Mammary epithelial cell (primary cell): ENCODE data around the gene NCOA5.

Source experiments
- EZH2 ChIP-seq: IDR thresholded peaks from 2 replicates; pipeline ENCODE4 v1.6.1; 2012; ENCODE audit warnings: low read length, inconsistent platforms, borderline replicate concordance
- TF ChIP-seq, protein P1 (sequence below), 2 donors: IDR thresholded peaks in 1 of 2; conservative IDR thresholded peaks in 1 of 2; 2 replicates each; pipeline ENCODE4 v1.5.1; 2011 to 2012; ENCODE audit warnings: inconsistent platforms in 2 of 2, low read length in 2 of 2, mild to moderate bottlenecking in 2 of 2, control low read depth in 1 of 2, low read depth in 1 of 2; ENCODE audit not compliant: insufficient read depth in 1 of 2; ENCODE audit errors: extremely low read depth in 1 of 2

DNA sequence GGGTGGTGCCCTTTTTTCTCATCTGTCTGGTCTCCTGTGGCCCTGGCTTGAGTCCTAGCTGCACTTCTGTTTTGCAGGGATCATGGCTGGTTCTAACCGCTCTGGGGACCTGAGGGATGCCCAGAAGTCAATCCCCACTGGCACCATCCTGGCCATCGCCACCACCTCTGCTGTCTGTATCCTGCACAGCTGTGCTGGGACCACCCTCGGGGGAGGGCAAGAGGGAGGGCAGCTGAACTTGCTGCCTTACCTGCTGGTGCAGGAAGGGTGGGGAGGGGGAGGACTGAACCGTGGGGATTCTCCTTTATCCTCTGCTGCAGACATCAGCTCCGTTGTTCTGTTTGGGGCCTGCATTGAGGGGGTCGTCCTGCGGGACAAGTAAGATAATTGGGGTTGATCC lies 46.2 kb downstream of the NCOA5 start:
- TF ChIP-seq, protein P1, sequence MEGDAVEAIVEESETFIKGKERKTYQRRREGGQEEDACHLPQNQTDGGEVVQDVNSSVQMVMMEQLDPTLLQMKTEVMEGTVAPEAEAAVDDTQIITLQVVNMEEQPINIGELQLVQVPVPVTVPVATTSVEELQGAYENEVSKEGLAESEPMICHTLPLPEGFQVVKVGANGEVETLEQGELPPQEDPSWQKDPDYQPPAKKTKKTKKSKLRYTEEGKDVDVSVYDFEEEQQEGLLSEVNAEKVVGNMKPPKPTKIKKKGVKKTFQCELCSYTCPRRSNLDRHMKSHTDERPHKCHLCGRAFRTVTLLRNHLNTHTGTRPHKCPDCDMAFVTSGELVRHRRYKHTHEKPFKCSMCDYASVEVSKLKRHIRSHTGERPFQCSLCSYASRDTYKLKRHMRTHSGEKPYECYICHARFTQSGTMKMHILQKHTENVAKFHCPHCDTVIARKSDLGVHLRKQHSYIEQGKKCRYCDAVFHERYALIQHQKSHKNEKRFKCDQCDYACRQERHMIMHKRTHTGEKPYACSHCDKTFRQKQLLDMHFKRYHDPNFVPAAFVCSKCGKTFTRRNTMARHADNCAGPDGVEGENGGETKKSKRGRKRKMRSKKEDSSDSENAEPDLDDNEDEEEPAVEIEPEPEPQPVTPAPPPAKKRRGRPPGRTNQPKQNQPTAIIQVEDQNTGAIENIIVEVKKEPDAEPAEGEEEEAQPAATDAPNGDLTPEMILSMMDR (conservative IDR thresholded peaks at IDR 0.05 in 1 of 2, IDR thresholded peaks at IDR 0.05 in 1 of 2; ENCODE audit: extremely low read depth in 1 of 2, insufficient read depth in 1 of 2, low read depth in 1 of 2, low read length in 2 of 2) = no peak
- TF ChIP-seq EZH2 = no peak
